Measurements from ENCODE around the gene DEPDC5.

DNA sequence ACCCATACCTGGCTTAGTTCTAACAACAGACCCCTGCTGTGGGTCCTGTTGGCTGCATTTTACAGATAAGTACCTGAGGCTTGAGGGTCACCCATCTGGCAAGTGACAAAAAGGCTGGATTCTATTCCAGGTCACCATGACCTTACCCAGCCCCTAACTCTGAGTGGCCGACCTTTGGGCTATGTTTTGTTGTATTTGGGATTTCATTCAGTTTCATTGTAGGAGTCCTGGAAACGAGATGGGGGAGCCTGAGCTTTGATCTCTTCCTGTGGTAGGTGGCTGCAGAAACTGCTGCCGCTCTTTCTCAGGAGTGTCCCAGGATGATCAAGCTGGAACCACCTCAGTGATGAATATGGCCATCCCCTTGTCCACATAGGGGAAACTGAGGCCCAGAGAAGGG lies 165.9 kb downstream of the DEPDC5 start:
- no peak for TF ChIP-seq RXRA (IDR thresholded peaks at IDR 0.05; ENCODE audit: insufficient read depth, low read depth, low read length)
- no peak for TF ChIP-seq TAF1 (IDR thresholded peaks at IDR 0.05; ENCODE audit: low read depth, low read length)
- TF ChIP-seq HDAC6 (IDR thresholded peaks at IDR 0.05; ENCODE audit: low read depth, low read length), result no peak
- TF ChIP-seq CTCF (IDR thresholded peaks at IDR 0.05; ENCODE audit: control extremely low read depth in 1 of 3, insufficient read depth in 1 of 3, low read depth in 1 of 3, low read length in 3 of 3), result no peak
- TF ChIP-seq EZH2 (IDR thresholded peaks at IDR 0.05; ENCODE audit: low read depth, low read length, severe bottlenecking), result no peak
